ENCODE data around the gene ANXA1.

DNA sequence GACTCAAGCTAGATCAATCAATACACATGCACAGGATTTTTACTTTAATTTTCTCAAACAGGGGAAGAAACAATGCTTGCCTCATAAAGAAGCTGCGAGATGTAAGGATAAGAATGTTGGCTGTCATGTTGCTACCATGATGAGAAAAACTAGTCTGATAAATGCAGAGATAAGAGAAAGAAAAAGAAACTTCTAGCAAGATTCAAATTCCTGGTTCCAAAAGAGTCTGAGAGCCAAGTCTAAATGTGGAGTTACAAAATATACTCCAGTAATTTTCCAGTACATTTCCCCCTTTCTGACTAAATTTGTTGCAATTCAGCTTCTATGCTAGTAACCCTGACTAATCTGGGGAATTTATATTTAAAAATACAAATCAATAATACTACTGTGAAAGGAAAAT lies 10.4 kb upstream of the ANXA1 start:
- no peak for TF ChIP-seq ZFP3 (CRISPR knock-in tag; IDR thresholded peaks at IDR 0.05)
- TF ChIP-seq PPARA (CRISPR knock-in tag; IDR thresholded peaks at IDR 0.05; ENCODE audit: borderline replicate concordance) = no peak
- TF ChIP-seq PATZ1 (CRISPR knock-in tag; IDR thresholded peaks at IDR 0.05; ENCODE audit: borderline replicate concordance) = no peak
- no peak for TF ChIP-seq POU6F1 (CRISPR knock-in tag; IDR thresholded peaks at IDR 0.05; ENCODE audit: borderline replicate concordance, low read depth)
- TF ChIP-seq OSR1 (CRISPR knock-in tag; IDR thresholded peaks at IDR 0.05) = no peak
- no peak for TF ChIP-seq TCF4 (CRISPR knock-in tag; IDR thresholded peaks at IDR 0.05; ENCODE audit: borderline replicate concordance)
- no peak for TF ChIP-seq RARB (CRISPR knock-in tag; IDR thresholded peaks at IDR 0.05)

Data from SK-N-SH treated with all-trans-retinoic acid at 6 μM for 48 hours (cell line).